Jurkat, Clone E6-1 (cell line): ENCODE measurements around the gene ACBD4.

Source experiments
- DNase-seq: peaks from one replicate; pipeline ENCODE4 v3.0.0-alpha.2; 2011; ENCODE audit warnings: low read depth, low spot score
- H3K4me3 ChIP-seq: 2 replicates; pipeline ENCODE4 v1.5.1; 2011; ENCODE audit warnings: mild to moderate bottlenecking, low read length, control low read depth, moderate library complexity

The ACBD4 gene

GRCh38 chr17:45130681-45131615 is 4.5 kb upstream of the ACBD4 start:
- DNase-seq: no peak
- no peak overlapping the region for H3K4me3 ChIP-seq

- DNase-seq: no peak
- H3K4me3 ChIP-seq: peak overlapping the region; percentile 71
These were observed 3.7 kb upstream of the ACBD4 start for GRCh38 chr17:45131616-45132319.

- H3K4me3 ChIP-seq: peak within 1 kb of the TSS; percentile 71
- DNase-seq: no peak
These were observed 3.2 kb upstream of the ACBD4 start, which contains the start of gene PLCD3 for GRCh38 chr17:45132320-45132571. TSS of gene PLCD3 (minus strand) at chr17:45132515. CDS start at chr17:45132410, 105 bp downstream.

- no peak for DNase-seq
- H3K4me3 ChIP-seq: peak overlapping the region; percentile 71
These were observed 2.7 kb upstream of the ACBD4 start for GRCh38 chr17:45132572-45133463.

- H3K4me3 ChIP-seq: peak overlapping the region; percentile 69
- no peak for DNase-seq
These were observed 698 bp downstream of the ACBD4 start for GRCh38 chr17:45135978-45136791.

- DNase-seq: no peak
- H3K4me3 ChIP-seq: no peak overlapping the region
These were observed 1.5 kb downstream of the ACBD4 start for GRCh38 chr17:45136846-45137560.

GRCh38 chr17:45137561-45138305 is 2.2 kb downstream of the ACBD4 start:
- DNase-seq: no peak
- no peak overlapping the region for H3K4me3 ChIP-seq

- H3K4me3 ChIP-seq: no peak overlapping the region
- no peak for DNase-seq
These were observed 3.5 kb downstream of the ACBD4 start for GRCh38 chr17:45138911-45139532.

GRCh38 chr17:45139533-45139920 is 4.0 kb downstream of the ACBD4 start:
- H3K4me3 ChIP-seq: no peak overlapping the region
- DNase-seq: no peak

- DNase-seq: no peak
- H3K4me3 ChIP-seq: no peak overlapping the region
These were observed 7.7 kb downstream of the ACBD4 start for GRCh38 chr17:45143094-45143670.

GRCh38 chr17:45143767-45144198 is 8.3 kb downstream of the ACBD4 start:
- H3K4me3 ChIP-seq: no peak overlapping the region
- no peak for DNase-seq

- H3K4me3 ChIP-seq: no peak overlapping the region
- DNase-seq: no peak
These were observed 8.9 kb downstream of the ACBD4 start for GRCh38 chr17:45144199-45145034.

- DNase-seq: no peak
- no peak overlapping the region for H3K4me3 ChIP-seq
These were observed 9.5 kb downstream of the ACBD4 start for GRCh38 chr17:45145035-45145389.

- no peak for DNase-seq
- peak overlapping the region; percentile 89 for H3K4me3 ChIP-seq
These were observed 10.7 kb downstream of the ACBD4 start for GRCh38 chr17:45146166-45146565.

- no peak for DNase-seq
- peak overlapping the region; percentile 89 for H3K4me3 ChIP-seq
These were observed 11.1 kb downstream of the ACBD4 start for GRCh38 chr17:45146592-45146889.

GRCh38 chr17:45146890-45147580 is 11.5 kb downstream of the ACBD4 start:
- peak overlapping the region; percentile 89 for H3K4me3 ChIP-seq
- peak; percentile 78 for DNase-seq
